K562 (cell line): ENCODE results near the gene MED13L.

Source experiments
- ARNT ChIP-seq, 2 experiments: fragments of 450-650 bp; IDR thresholded peaks; 2 replicates each; pipeline ENCODE4 v1.6.1; 2016; ENCODE audit warnings: mild to moderate bottlenecking in 1 of 2
- CBFB ChIP-seq: sonication (generic); formaldehyde crosslinking; IDR thresholded peaks from 2 replicates; pipeline ENCODE4 v1.4.0; 2020; ENCODE audit warnings: mild to moderate bottlenecking, missing genetic modification reagents
- CREBBP ChIP-seq: IDR thresholded peaks from one replicate; pipeline ENCODE4 v1.6.1; 2012; ENCODE audit warnings: low read depth, mild to moderate bottlenecking, control low read depth, inconsistent platforms, low read length
- FOXA3 ChIP-seq, 2 experiments: fragments of 450-650 bp in 1 of 2; sonication (generic) in 1 of 2; formaldehyde crosslinking; IDR thresholded peaks in 1 of 2; conservative IDR thresholded peaks in 1 of 2; 2 replicates each; pipeline versions ENCODE4 v1.4.0 to v1.8.0; 2020 to 2022; ENCODE audit warnings: mild to moderate bottlenecking in 2 of 2, missing genetic modification reagents in 1 of 2
- MECOM ChIP-seq: fragments of 250-450 bp; sonication (Bioruptor Pico); IDR thresholded peaks from 2 replicates; pipeline ENCODE4 v1.8.0; 2022; ENCODE audit warnings: inconsistent platforms
- NFXL1 ChIP-seq: fragments of 450-650 bp; formaldehyde crosslinking; IDR thresholded peaks from 2 replicates; pipeline ENCODE4 v1.4.0; 2021; ENCODE audit warnings: mild to moderate bottlenecking
- POLR2A ChIP-seq: fragments of 450-650 bp; conservative IDR thresholded peaks from 2 replicates; pipeline ENCODE4 v1.6.1; 2016
- POLR2AphosphoS5 ChIP-seq: IDR thresholded peaks from 2 replicates; pipeline ENCODE4 v1.6.1; 2011; ENCODE audit warnings: mild to moderate bottlenecking, low read depth, low read length, moderate library complexity; ENCODE audit not compliant: control insufficient read depth, insufficient read depth
- POLR2H ChIP-seq: IDR thresholded peaks from 2 replicates; pipeline ENCODE4 v1.6.1; 2016; ENCODE audit warnings: missing genetic modification characterization, low read depth, mild to moderate bottlenecking, control low read depth, missing compliant biosample characterization, moderate library complexity
- TF ChIP-seq, protein P1 (sequence below), 3 experiments: IDR thresholded peaks in 2 of 3; conservative IDR thresholded peaks in 1 of 3; 2 replicates each; pipeline ENCODE4 v1.5.1; 2011 to 2012; ENCODE audit warnings: low read length in 3 of 3, mild to moderate bottlenecking in 3 of 3, control low read depth in 2 of 3, improper control_type of control experiment in 1 of 3, inconsistent platforms in 1 of 3, low read depth in 1 of 3, mixed read lengths in 1 of 3, moderate library complexity in 1 of 3; ENCODE audit not compliant: insufficient read depth in 2 of 3
- TF ChIP-seq, protein P2 (sequence below): sonication (generic); formaldehyde crosslinking; IDR thresholded peaks from 2 replicates; pipeline ENCODE4 v1.4.0; 2020; ENCODE audit warnings: mild to moderate bottlenecking, missing genetic modification reagents

DNA sequence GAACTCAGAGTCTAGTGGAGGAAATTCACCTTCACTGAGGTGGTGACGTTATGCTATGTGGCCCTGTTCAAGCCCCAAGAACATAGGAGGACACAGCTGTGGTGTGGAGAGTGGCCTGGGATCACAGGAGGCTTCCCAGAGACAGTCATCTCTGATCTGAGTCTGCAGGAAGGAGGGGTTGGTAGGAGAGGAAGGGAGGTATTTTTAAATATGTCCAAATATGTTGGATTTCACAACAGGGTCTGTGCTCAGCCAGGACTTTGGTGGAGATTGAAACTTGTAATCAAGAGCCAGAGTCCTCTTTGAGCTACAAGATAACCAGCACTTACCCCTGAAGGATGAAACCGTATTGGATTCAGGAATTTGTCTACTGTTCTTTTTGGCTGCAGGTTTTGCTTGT lies 26.4 kb upstream of the MED13L start:
- TF ChIP-seq NFXL1 (CRISPR knock-in tag): no peak
- TF ChIP-seq, protein P1, sequence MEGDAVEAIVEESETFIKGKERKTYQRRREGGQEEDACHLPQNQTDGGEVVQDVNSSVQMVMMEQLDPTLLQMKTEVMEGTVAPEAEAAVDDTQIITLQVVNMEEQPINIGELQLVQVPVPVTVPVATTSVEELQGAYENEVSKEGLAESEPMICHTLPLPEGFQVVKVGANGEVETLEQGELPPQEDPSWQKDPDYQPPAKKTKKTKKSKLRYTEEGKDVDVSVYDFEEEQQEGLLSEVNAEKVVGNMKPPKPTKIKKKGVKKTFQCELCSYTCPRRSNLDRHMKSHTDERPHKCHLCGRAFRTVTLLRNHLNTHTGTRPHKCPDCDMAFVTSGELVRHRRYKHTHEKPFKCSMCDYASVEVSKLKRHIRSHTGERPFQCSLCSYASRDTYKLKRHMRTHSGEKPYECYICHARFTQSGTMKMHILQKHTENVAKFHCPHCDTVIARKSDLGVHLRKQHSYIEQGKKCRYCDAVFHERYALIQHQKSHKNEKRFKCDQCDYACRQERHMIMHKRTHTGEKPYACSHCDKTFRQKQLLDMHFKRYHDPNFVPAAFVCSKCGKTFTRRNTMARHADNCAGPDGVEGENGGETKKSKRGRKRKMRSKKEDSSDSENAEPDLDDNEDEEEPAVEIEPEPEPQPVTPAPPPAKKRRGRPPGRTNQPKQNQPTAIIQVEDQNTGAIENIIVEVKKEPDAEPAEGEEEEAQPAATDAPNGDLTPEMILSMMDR (IDR thresholded peaks at IDR 0.05 in 2 of 3, conservative IDR thresholded peaks at IDR 0.05 in 1 of 3; ENCODE audit: insufficient read depth in 2 of 3, low read depth in 1 of 3, low read length in 3 of 3): no peak
- TF ChIP-seq, protein P2, sequence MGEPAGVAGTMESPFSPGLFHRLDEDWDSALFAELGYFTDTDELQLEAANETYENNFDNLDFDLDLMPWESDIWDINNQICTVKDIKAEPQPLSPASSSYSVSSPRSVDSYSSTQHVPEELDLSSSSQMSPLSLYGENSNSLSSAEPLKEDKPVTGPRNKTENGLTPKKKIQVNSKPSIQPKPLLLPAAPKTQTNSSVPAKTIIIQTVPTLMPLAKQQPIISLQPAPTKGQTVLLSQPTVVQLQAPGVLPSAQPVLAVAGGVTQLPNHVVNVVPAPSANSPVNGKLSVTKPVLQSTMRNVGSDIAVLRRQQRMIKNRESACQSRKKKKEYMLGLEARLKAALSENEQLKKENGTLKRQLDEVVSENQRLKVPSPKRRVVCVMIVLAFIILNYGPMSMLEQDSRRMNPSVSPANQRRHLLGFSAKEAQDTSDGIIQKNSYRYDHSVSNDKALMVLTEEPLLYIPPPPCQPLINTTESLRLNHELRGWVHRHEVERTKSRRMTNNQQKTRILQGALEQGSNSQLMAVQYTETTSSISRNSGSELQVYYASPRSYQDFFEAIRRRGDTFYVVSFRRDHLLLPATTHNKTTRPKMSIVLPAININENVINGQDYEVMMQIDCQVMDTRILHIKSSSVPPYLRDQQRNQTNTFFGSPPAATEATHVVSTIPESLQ: no peak
- no peak for TF ChIP-seq POLR2A
- TF ChIP-seq CREBBP: no peak
- TF ChIP-seq ARNT (IDR thresholded peaks at IDR 0.05): no peak
- TF ChIP-seq FOXA3 (CRISPR knock-in tag; conservative IDR thresholded peaks at IDR 0.05 in 1 of 2, IDR thresholded peaks at IDR 0.05 in 1 of 2): no peak
- no peak for TF ChIP-seq CBFB
- TF ChIP-seq MECOM (CRISPR knock-in tag): no peak
- no peak for TF ChIP-seq POLR2H
- TF ChIP-seq POLR2AphosphoS5: no peak
